GM12875 (cell line): Measurements from ENCODE around the gene FGD4.

Source experiments
- H3K4me3 ChIP-seq: one replicate; pipeline ENCODE4 v1.5.1; 2011; ENCODE audit warnings: low read depth, low read length, control low read depth
- CTCF ChIP-seq: IDR thresholded peaks from 2 replicates; pipeline ENCODE4 v1.5.1; 2011; ENCODE audit warnings: low read depth, mild to moderate bottlenecking, control low read depth, inconsistent platforms, low read length, moderate library complexity, borderline replicate concordance; ENCODE audit not compliant: insufficient read depth

Gene FGD4

GRCh38 chr12:32402170-32402569 lies 2.8 kb downstream of the FGD4 start:
- TF ChIP-seq CTCF = no peak
- no peak overlapping the region for H3K4me3 ChIP-seq

DNA sequence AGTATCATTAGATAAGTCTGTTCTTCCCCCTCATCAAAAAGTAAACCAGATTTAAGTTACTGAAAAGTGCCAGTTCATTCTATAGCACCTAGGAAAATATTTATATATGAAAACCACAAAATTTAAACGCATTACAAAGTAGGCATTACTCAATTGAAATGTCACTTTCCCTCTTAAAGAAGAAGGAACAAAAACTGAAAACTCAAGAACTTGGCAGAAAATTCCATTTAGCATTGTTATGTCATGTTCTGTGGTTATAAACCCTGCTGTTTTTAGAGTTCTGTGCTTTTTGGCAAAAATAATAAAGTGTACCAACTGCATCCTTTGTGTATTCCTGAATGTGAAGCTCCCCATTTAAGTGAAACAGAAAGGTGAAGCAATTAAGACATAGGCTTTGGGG lies 3.6 kb downstream of the FGD4 start:
- H3K4me3 ChIP-seq = no peak overlapping the region
- TF ChIP-seq CTCF = no peak

DNA sequence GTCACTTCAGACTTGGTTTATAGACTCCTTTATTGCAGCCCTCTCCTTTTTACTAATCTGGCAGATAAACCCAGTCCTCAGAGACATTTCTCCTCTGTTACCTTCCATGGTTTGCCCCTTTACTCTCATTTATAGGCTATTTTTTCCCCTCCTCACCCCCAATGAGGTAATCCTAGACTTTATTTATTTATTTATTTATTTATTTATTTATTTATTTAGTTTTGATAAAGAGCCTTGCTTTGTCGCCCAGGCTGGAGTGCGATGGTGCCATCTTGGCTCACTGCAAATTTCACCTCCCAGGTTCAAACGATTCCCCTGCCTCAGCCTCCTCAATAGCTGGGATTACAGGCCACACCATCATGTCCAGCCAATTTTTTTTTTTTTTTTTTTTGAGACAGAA lies 8.4 kb downstream of the FGD4 start:
- no peak overlapping the region for H3K4me3 ChIP-seq
- no peak for TF ChIP-seq CTCF

DNA sequence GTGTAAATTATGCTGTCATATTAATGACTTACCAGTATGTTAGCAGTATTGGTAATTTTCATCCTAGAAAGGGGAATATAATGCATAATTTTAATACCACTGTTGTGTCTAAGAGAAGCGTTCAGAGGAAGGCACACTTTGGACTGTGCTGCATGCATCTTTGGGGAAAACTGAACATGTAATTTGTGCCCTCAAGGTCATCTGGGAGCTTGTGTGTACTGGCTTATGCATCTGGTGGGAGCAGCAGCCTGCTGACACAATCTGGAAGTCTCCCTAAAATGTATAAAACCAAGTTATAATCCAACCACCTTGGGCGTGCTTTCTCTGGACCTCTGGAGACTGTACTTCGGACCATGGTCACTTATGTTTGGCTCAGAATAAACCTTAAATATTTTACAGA lies 14.1 kb downstream of the FGD4 start:
- TF ChIP-seq CTCF = no peak

DNA sequence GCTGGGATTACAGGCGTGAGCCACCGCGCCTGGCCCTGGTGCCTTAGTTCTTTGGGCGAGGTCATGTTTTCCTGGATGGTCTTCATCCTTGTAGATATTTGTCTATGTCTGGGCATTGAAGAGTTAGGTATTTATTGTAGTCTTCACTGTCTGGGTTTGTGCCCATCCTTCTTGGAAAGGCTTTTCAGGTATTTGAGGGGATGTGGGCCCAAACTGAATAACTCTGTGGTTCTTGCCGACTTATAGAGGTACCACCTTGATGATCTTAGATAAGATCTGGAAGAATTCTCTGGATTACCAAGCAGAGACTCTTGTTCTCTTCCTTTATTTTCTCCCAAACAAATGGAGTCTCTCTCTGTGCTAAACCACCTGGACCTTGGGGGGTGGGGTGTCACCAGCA lies 18.9 kb downstream of the FGD4 start:
- no peak for TF ChIP-seq CTCF
- no peak overlapping the region for H3K4me3 ChIP-seq

More for the DNA sequence above, 14.1 kb downstream of the FGD4 start:
- no peak overlapping the region for H3K4me3 ChIP-seq

DNA sequence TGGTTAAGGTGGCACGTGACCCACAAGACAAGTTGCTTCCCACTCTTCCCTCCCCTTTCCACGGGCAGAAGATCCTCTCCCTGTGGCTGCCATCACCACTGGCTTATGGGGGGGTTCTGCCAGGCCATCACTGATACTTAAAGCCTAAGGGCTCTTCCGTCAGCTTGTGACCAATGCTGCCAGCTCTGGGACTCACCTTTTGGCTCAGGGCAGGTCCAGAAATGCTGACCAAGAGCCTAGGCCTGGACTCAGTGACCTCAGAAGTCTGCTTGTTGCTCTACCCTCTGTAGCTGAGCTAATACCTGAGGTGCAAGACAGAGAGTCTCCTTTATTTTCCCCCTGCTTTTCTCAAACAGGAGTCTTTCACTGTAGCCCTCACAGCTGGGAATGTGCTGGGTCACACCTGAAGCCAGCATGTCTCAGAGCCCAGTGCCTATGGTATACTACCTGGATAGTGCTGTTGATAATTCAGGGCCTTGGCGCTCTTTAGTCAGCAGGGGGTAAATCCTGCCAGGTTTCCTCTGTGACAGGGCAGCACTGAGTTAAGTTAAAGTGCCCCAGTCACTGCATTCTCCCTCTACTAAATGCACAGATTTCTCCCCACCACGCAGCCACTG lies 19.7 kb downstream of the FGD4 start:
- no peak for TF ChIP-seq CTCF
- no peak overlapping the region for H3K4me3 ChIP-seq

GRCh38 chr12:32419520-32419960 lies 20.2 kb downstream of the FGD4 start:
- H3K4me3 ChIP-seq = no peak overlapping the region
- TF ChIP-seq CTCF = no peak
